Measurements from ENCODE around the gene RPS15.
"Not testable (repeated sequence)": the region's sequence is repeated elsewhere in the genome, so short reads cannot be mapped to it uniquely, and the experiment has no call there.

Gene RPS15

GRCh38 chr19:1471515-1472160 is 33.4 kb downstream of the RPS15 start:
- DNase-seq = no peak

- no peak for DNase-seq
Measured at GRCh38 chr19:1472231-1473084, 34.3 kb downstream of the RPS15 start.

- no peak for DNase-seq
Measured at GRCh38 chr19:1473085-1473851, 35.1 kb downstream of the RPS15 start.

GRCh38 chr19:1474011-1474764 is 36.0 kb downstream of the RPS15 start:
- DNase-seq = no peak

GRCh38 chr19:1474765-1475351 is 36.7 kb downstream of the RPS15 start:
- DNase-seq = no peak

- no peak for DNase-seq
Measured at GRCh38 chr19:1475751-1476437, 37.7 kb downstream of the RPS15 start.

GRCh38 chr19:1477056-1477455 is 38.9 kb downstream of the RPS15 start:
- not testable (repeated sequence) for DNase-seq

- peak; percentile 44 for DNase-seq
Measured at GRCh38 chr19:1478934-1479707, 40.9 kb downstream of the RPS15 start, which contains the start of gene C19orf25. Gene C19orf25 (minus strand): TSS chr19:1479215. CDS start chr19:1478903, 312 bp downstream.

- no peak for DNase-seq
Measured at GRCh38 chr19:1481224-1481892, 43.2 kb downstream of the RPS15 start.

GRCh38 chr19:1481893-1482360 is 43.7 kb downstream of the RPS15 start:
- no peak for DNase-seq

GRCh38 chr19:1482361-1483130 is 44.4 kb downstream of the RPS15 start:
- no peak for DNase-seq

- no peak for DNase-seq
Measured at GRCh38 chr19:1483131-1483978, 45.2 kb downstream of the RPS15 start.

- no peak for DNase-seq
Measured at GRCh38 chr19:1483979-1484428, 45.8 kb downstream of the RPS15 start.

GRCh38 chr19:1486720-1487575 is 48.8 kb downstream of the RPS15 start:
- DNase-seq = no peak

GRCh38 chr19:1487576-1488281 is 49.5 kb downstream of the RPS15 start:
- DNase-seq = no peak

GRCh38 chr19:1488282-1488601 is 50.0 kb downstream of the RPS15 start:
- no peak for DNase-seq

Measured in SIG-M5 (cell line).